HG03097 (cell line): Measurements from ENCODE around the gene AIM2.
"Not testable (repeated sequence)": the region's sequence is repeated elsewhere in the genome, so short reads cannot be mapped to it uniquely, and the experiment has no call there.

Experiments used
- ATAC-seq: cut with Tn5 transposase; IDR thresholded peaks from one replicate; pipeline ENCODE4 v1.9.1; 2021; ENCODE audit not compliant: unreplicated experiment, low FRiP score

AIM2 gene

GRCh38 chr1:159076438-159077119, at the start of gene AIM2:
TSS of gene AIM2 (minus strand) at chr1:159076766. CDS start at chr1:159073499, 3,267 bp downstream.
- ATAC-seq: peak; percentile 86

GRCh38 chr1:159123587-159123986, 47.0 kb upstream of the AIM2 start:
- no peak for ATAC-seq

- peak; percentile 57 for ATAC-seq
Observed at GRCh38 chr1:159122005-159122621, 45.5 kb upstream of the AIM2 start.

- ATAC-seq: peak; percentile 51
Observed at GRCh38 chr1:159121526-159121925, 45.0 kb upstream of the AIM2 start.

- no peak for ATAC-seq
Observed at GRCh38 chr1:159120317-159120716, 43.8 kb upstream of the AIM2 start.

GRCh38 chr1:159113596-159114433, 37.2 kb upstream of the AIM2 start:
- no peak for ATAC-seq

- ATAC-seq: not testable (repeated sequence)
Observed at GRCh38 chr1:159103021-159103420, 26.5 kb upstream of the AIM2 start.

GRCh38 chr1:159100589-159100988, 24.0 kb upstream of the AIM2 start:
- no peak for ATAC-seq

- no peak for ATAC-seq
Observed at GRCh38 chr1:159098596-159098995, 22.0 kb upstream of the AIM2 start.

- no peak for ATAC-seq
Observed at GRCh38 chr1:159092036-159092760, 15.6 kb upstream of the AIM2 start.

- ATAC-seq: no peak
Observed at GRCh38 chr1:159091607-159092031, 15.1 kb upstream of the AIM2 start.

- no peak for ATAC-seq
Observed at GRCh38 chr1:159091180-159091560, 14.6 kb upstream of the AIM2 start.

- ATAC-seq: no peak
Observed at GRCh38 chr1:159090286-159091179, 14.0 kb upstream of the AIM2 start.

- no peak for ATAC-seq
Observed at GRCh38 chr1:159089184-159089791, 12.7 kb upstream of the AIM2 start.

- ATAC-seq: no peak
Observed at GRCh38 chr1:159088546-159089183, 12.1 kb upstream of the AIM2 start.

GRCh38 chr1:159088050-159088449, 11.5 kb upstream of the AIM2 start:
- ATAC-seq: no peak

GRCh38 chr1:159084867-159085266, 8.3 kb upstream of the AIM2 start:
- ATAC-seq: no peak

GRCh38 chr1:159084152-159084551, 7.6 kb upstream of the AIM2 start:
- ATAC-seq: no peak

- no peak for ATAC-seq
Observed at GRCh38 chr1:159083013-159083412, 6.4 kb upstream of the AIM2 start.
